K562 (cell line): ENCODE measurements around the gene RPL10A. TPM values are rescaled to one million over a fixed set of nuclear protein-coding genes. Genes with fewer than 3 reads are reported as not detected.

ENCODE experiments used
- ATAC-seq: fragments of 200-7000 bp; cut with Tn5 transposase; 3 replicates; pipeline ENCODE4 v1.9.1; 2020; ENCODE audit warnings: moderate library complexity
- BruUV-seq: library from RNA; stranded (reverse); fragments of 400-500 nt; replicated peaks from 2 replicates; lab custom pipeline; 2021; lab: Mats Ljungman, UMichigan
- CTCF ChIA-PET: fragments of 300-600 bp; formaldehyde crosslinking; extraction: SDS; loops from one replicate; lab custom pipeline; 2021; ENCODE audit warnings: low intra/inter-chr PET ratio; lab: Yijun Ruan, JAX
- POLR2A ChIA-PET: fragments of 300-600, 350-650 bp; sonication (Branson Sonifier 250); formaldehyde crosslinking; extraction: SDS; loops from one replicate; lab custom pipeline; 2021; ENCODE audit warnings: antibody characterized with exemption, inconsistent platforms; lab: Yijun Ruan, JAX
- DNase-seq, 4 experiments: peaks; one replicate each; pipeline versions ENCODE4 v3.0.0 to v3.0.0-alpha.2; 2011 to 2018; ENCODE audit warnings: low spot score in 3 of 4, mixed read lengths in 3 of 4; ENCODE audit errors: extremely low read depth in 1 of 4
- FAIRE-seq: peaks from 2 replicates; lab custom pipeline; 2011; peaks lifted over from hg19 to GRCh38; lab: Jason Lieb, UNC
- H2AFZ ChIP-seq: 2 replicates; pipeline ENCODE4 v1.6.0; 2011; ENCODE audit warnings: low read depth, low read length, control low read depth, inconsistent platforms
- H3K27ac ChIP-seq: fragments of 200-600 bp; 3 replicates; pipeline ENCODE4 v1.8.0; 2011; ENCODE audit warnings: low read depth, mild to moderate bottlenecking, control low read depth, inconsistent platforms, low read length, moderate library complexity, mixed read lengths; ENCODE audit errors: extremely low read depth
- H3K27me3 ChIP-seq, 2 experiments: fragments of 300-600 bp in 1 of 2; 2 replicates in 1 of 2; 3 replicates in 1 of 2; pipeline versions ENCODE4 v1.6.0 to v1.8.0; 2011; ENCODE audit warnings: inconsistent platforms in 2 of 2, low read length in 2 of 2, mild to moderate bottlenecking in 1 of 2, mixed read lengths in 1 of 2, moderate library complexity in 1 of 2; ENCODE audit not compliant: control insufficient read depth in 2 of 2, insufficient read depth in 2 of 2
- H3K36me3 ChIP-seq: fragments of 300-600 bp; 3 replicates; pipeline ENCODE4 v1.8.0; 2011; ENCODE audit warnings: mild to moderate bottlenecking, low read length, inconsistent platforms; ENCODE audit not compliant: control insufficient read depth, insufficient read depth
- H3K4me1 ChIP-seq, 2 experiments: fragments of 200-600 bp in 1 of 2; replicated peaks in 1 of 2; 2 replicates in 1 of 2; 3 replicates in 1 of 2; pipeline versions ENCODE4 v1.5.1 to v1.8.0; 2011; ENCODE audit warnings: inconsistent platforms in 2 of 2, low read length in 2 of 2, mild to moderate bottlenecking in 1 of 2, mixed read lengths in 1 of 2, moderate library complexity in 1 of 2; ENCODE audit not compliant: control insufficient read depth in 2 of 2, insufficient read depth in 2 of 2
- H3K4me2 ChIP-seq: 2 replicates; pipeline ENCODE4 v1.6.1; 2011; ENCODE audit warnings: low read length, control low read depth, inconsistent platforms, mixed read lengths; ENCODE audit not compliant: insufficient read depth
- H3K4me3 ChIP-seq: fragments of 200-600 bp; sonication (generic), shearing (Covaris generic); 2 replicates; pipeline ENCODE4 v1.5.1; 2016; ENCODE audit warnings: control low read depth, inconsistent platforms
- H3K79me2 ChIP-seq: fragments of 200-600 bp; 3 replicates; pipeline ENCODE4 v1.8.0; 2011; ENCODE audit warnings: low read length, inconsistent platforms; ENCODE audit not compliant: control insufficient read depth, insufficient read depth
- H3K9ac ChIP-seq, 2 experiments: 2 replicates each; pipeline versions ENCODE4 v1.6.0 to v1.6.1; 2011; ENCODE audit warnings: low read depth in 2 of 2, low read length in 2 of 2, control low read depth in 1 of 2, inconsistent platforms in 1 of 2, mild to moderate bottlenecking in 1 of 2, mixed read lengths in 1 of 2; ENCODE audit not compliant: insufficient read depth in 1 of 2
- H3K9me1 ChIP-seq: one replicate; pipeline ENCODE4 v1.6.0; 2011; ENCODE audit warnings: inconsistent platforms, mild to moderate bottlenecking, low read length, moderate library complexity; ENCODE audit not compliant: control insufficient read depth, insufficient read depth
- H3K9me3 ChIP-seq: replicated peaks from 2 replicates; pipeline ENCODE4 v1.5.1; 2011; ENCODE audit warnings: low read depth, low read length, inconsistent platforms; ENCODE audit not compliant: control insufficient read depth, insufficient read depth
- H4K20me1 ChIP-seq: replicated peaks from 2 replicates; pipeline ENCODE4 v1.6.1; 2011; ENCODE audit warnings: low read length, inconsistent platforms, mixed read lengths; ENCODE audit not compliant: control insufficient read depth, insufficient read depth
- ADNP ChIP-seq: fragments of 200-800 bp; sonication (Bioruptor generic); IDR thresholded peaks from 2 replicates; pipeline ENCODE4 v1.6.1; 2016; ENCODE audit warnings: missing genetic modification characterization, missing compliant biosample characterization
- BCOR ChIP-seq: fragments of 450-650 bp; IDR thresholded peaks from 2 replicates; pipeline ENCODE4 v1.6.1; 2016
- CBX1 ChIP-seq: sonication (generic); IDR thresholded peaks from 2 replicates; pipeline ENCODE4 v1.6.1; 2016; ENCODE audit warnings: antibody characterized with exemption, low read depth, mild to moderate bottlenecking
- ELF1 ChIP-seq: fragments of 200-800 bp; sonication (Bioruptor generic); IDR thresholded peaks from 2 replicates; pipeline ENCODE4 v1.6.1; 2016; ENCODE audit warnings: missing genetic modification characterization, missing compliant biosample characterization
- HDAC2 ChIP-seq: fragments of 450-650 bp; IDR thresholded peaks from 2 replicates; pipeline ENCODE4 v1.6.1; 2016; ENCODE audit warnings: mild to moderate bottlenecking
- KDM1A ChIP-seq, 2 experiments: fragments of 450-650 bp; IDR thresholded peaks; 2 replicates each; pipeline ENCODE4 v1.6.1; 2016; ENCODE audit warnings: mild to moderate bottlenecking in 2 of 2
- NELFE ChIP-seq: IDR thresholded peaks from 2 replicates; pipeline ENCODE4 v1.6.1; 2011; ENCODE audit warnings: mild to moderate bottlenecking; ENCODE audit not compliant: insufficient read depth, insufficient read length
- RBM25 ChIP-seq: fragments of 200-400 bp; formaldehyde crosslinking; IDR thresholded peaks from 2 replicates; pipeline ENCODE4 v1.6.1; 2018; ENCODE audit warnings: low read length, low read depth, moderate library complexity; ENCODE audit not compliant: severe bottlenecking
- RCOR1 ChIP-seq, 2 experiments: IDR thresholded peaks; 2 replicates each; pipeline ENCODE4 v1.6.1; 2012; ENCODE audit warnings: low read depth in 2 of 2, low read length in 2 of 2, borderline replicate concordance in 1 of 2, improper control_type of control experiment in 1 of 2
- SMARCA5 ChIP-seq: fragments of 450-650 bp; IDR thresholded peaks from 2 replicates; pipeline ENCODE4 v1.6.1; 2016
- U2AF1 ChIP-seq: fragments of 200-400 bp; formaldehyde crosslinking; optimal IDR thresholded peaks from 2 replicates; pipeline ENCODE3; 2017; ENCODE audit warnings: mild to moderate bottlenecking, low read depth, low read length, moderate library complexity
- WHSC1 ChIP-seq: IDR thresholded peaks from one replicate; pipeline ENCODE4 v1.6.1; 2012; ENCODE audit warnings: low read length, control low read depth, inconsistent platforms
- ZFP36 ChIP-seq: fragments of 150-350 bp; IDR thresholded peaks from 2 replicates; pipeline ENCODE4 v1.6.1; 2018; ENCODE audit warnings: low read length, low read depth; ENCODE audit not compliant: partially characterized antibody
- ZKSCAN1 ChIP-seq: fragments of 150-350 bp; IDR thresholded peaks from 2 replicates; pipeline ENCODE4 v1.6.1; 2016; ENCODE audit warnings: low read depth, low read length
- ZKSCAN3 ChIP-seq: fragments of 250-450 bp; sonication (Bioruptor Pico); IDR thresholded peaks from 2 replicates; pipeline ENCODE4 v1.4.0; 2020
- ZNF121 ChIP-seq: sonication (generic); formaldehyde crosslinking; conservative IDR thresholded peaks from 2 replicates; pipeline ENCODE4 v1.8.0; 2022; ENCODE audit warnings: missing genetic modification reagents
- ZNF77 ChIP-seq: fragments of 250-450 bp; sonication (Bioruptor Pico); IDR thresholded peaks from 2 replicates; pipeline ENCODE4 v1.5.0; 2020
- WGBS: fragments of 100-300 bp; shearing (Covaris generic); methylation state at CpG from one replicate; pipeline ENCODE4 v1.1.6; 2016; ENCODE audit warnings: low coverage, mixed read lengths; ENCODE audit not compliant: insufficient coverage; ENCODE audit errors: missing lambda C conversion rate; 5-methylcytosine and 5-hydroxymethylcytosine counted together
- in situ Hi-C: fragments of 300-500 bp; cut with MboI; formaldehyde crosslinking; loops from 4 replicates; pipeline ENCODE4 v1.15.0; 2018; ENCODE audit warnings: inconsistent platforms, mixed read lengths
- intact Hi-C: fragments of 100-400 bp; cut with micrococcal nuclease; formaldehyde crosslinking; loops from 2 replicates; pipeline ENCODE4 v1.14.2; 2022
- polyA plus RNA-seq, 8 experiments: library from polyadenylated mRNA; depleted of rRNA in 4 of 8; stranded (reverse) in 5 of 8; unstranded in 3 of 8; fragments of >200 nt; fragmentation: Nextera tagmentation in 2 of 8; fragmentation: Illumina TruSeq in 1 of 8; extraction: Ambion mirVana in 2 of 8; extraction: Trizol in 1 of 8; gene quantifications; 2 replicates each; pipeline versions ENCODE4 v1.2.1 to v1.2.3, GENCODE V29; 2011 to 2014; ENCODE audit warnings: inconsistent platforms in 1 of 8, missing spikeins in 1 of 8
- total RNA-seq, 7 experiments: library from RNA; depleted of rRNA in 6 of 7; stranded (reverse); fragments of >200 nt in 6 of 7; fragmentation: Illumina TruSeq in 2 of 7; extraction: Trizol in 2 of 7; gene quantifications; 2 replicates each; pipeline versions ENCODE4 v1.2.1 to v1.2.3, GENCODE V29; 2011 to 2021; ENCODE audit warnings: low replicate concordance in 1 of 7
- TF ChIP-seq, protein P1 (sequence below): fragments of 450-650 bp; IDR thresholded peaks from 2 replicates; pipeline ENCODE4 v1.6.1; 2018; ENCODE audit warnings: mild to moderate bottlenecking, low read depth; ENCODE audit not compliant: partially characterized antibody
- TF ChIP-seq, protein P2 (sequence below): fragments of 200-400 bp; formaldehyde crosslinking; IDR thresholded peaks from 2 replicates; pipeline ENCODE4 v1.6.1; 2017; ENCODE audit warnings: mild to moderate bottlenecking, low read depth, low read length, moderate library complexity

The RPL10A gene
- total and polyA plus RNA-seq, 9 of the 15 experiments (the other 6 are each of a cell fraction or from before 2014, with no cell fraction given) = 1,589 to 3,237 (median 2,116) TPM

DNA sequence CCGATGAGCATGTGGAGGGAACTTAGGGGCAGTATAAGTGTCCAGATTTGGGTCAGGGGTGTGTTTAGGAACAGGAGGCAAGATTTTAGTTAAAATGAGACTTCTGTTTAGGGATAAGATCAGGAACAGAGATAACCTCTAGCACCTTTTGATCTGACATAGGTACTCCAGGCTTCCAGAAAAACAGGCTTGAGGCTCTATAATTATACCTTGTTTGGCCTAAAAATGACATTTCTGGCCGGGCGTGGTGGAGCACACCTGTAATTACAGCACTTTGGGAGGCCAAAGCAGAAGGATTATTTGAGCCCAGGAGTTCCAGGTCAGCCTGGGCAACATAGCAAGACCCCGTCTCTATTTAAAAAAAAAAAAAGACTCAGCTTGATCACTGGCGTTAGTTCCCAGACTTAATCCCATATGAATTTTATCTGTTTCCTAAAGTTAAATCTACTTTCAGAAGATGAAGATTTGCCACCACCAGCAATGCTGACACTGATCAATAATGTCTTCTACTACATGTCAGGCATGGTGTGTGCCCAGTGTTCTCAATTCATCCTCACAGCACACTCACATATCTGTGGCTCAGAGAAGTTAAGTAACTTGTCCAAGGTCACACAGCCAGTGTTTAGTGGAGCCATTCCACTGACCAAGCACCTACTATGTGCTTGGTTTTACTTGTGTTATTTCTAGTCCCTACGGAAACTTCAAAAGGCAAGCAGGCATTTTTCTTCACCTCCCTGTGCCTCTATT is 50.5 kb downstream of the RPL10A start:
- ChIA-PET POLR2A (interaction anchor here (2.2 kb wide), 1 partner anchor 218 kb away, joined by 6 read pairs; the partner anchor contains the start of gene ARMC12), CTCF (interaction anchor here (0.7 kb wide), 1 partner anchor 220 kb away, joined by 4 read pairs; no protein-coding TSS in a partner anchor)
- Histone ChIP-seq H2AFZ (no peak overlapping the region), H3K4me1 (peaks cover 0 to 3% of the 10 kb centered on the region in 2 experiments; a peak in 2 of 5 replicates), H4K20me1 (no peaks in the 10 kb centered on the region), H3K9me1 (no peaks in the 10 kb centered on the region), H3K27ac (no peak overlapping the region), H3K4me3 (no peak overlapping the region), H3K9me3 (no peaks in the 10 kb centered on the region), H3K79me2 (no peaks in the 10 kb centered on the region), H3K27me3 (peaks cover 16 to 30% of the 10 kb centered on the region in 2 experiments), H3K4me2 (no peak overlapping the region), H3K36me3 (no peaks in the 10 kb centered on the region), H3K9ac (no peak overlapping the region)
- intact Hi-C loops (no loop called here), in situ Hi-C loops (no loop called here)
- no peak for DNase-seq
- BruUV-seq = no TSS peak
- no peak for ATAC-seq
- 23% methylated on average over 6 of the region's 6 CpGs for WGBS
- TF ChIP-seq ZNF77 (CRISPR knock-in tag) (no peak), U2AF1 (no peak), ZKSCAN3 (CRISPR knock-in tag) (no peak), RCOR1 (IDR thresholded peaks at IDR 0.05; ENCODE audit: borderline replicate concordance in 1 of 2, low read depth in 2 of 2, low read length in 2 of 2) (peak in 1 of 2 experiments; percentile 56; a peak in 1 of 4 replicates), ZKSCAN1 (peak; percentile 89), RBM25 (peak; percentile 90), CBX1 (peak; percentile 55; the same call in 1 of the 2 replicates), SMARCA5 (peak; percentile 70; the same call in 1 of the 2 replicates), KDM1A (IDR thresholded peaks at IDR 0.05) (peak; percentile 57 to 84; a peak in 3 of 4 replicates), NELFE (no peak), ZFP36 (peak; percentile 71), HDAC2 (peak; percentile 63; the same call in 1 of the 2 replicates), WHSC1 (no peak), ADNP (tag) (peak; percentile 64), ELF1 (tag) (no peak), BCOR (peak; percentile 94), ZNF121 (CRISPR knock-in tag) (peak; percentile 76)
- TF ChIP-seq, protein P1, sequence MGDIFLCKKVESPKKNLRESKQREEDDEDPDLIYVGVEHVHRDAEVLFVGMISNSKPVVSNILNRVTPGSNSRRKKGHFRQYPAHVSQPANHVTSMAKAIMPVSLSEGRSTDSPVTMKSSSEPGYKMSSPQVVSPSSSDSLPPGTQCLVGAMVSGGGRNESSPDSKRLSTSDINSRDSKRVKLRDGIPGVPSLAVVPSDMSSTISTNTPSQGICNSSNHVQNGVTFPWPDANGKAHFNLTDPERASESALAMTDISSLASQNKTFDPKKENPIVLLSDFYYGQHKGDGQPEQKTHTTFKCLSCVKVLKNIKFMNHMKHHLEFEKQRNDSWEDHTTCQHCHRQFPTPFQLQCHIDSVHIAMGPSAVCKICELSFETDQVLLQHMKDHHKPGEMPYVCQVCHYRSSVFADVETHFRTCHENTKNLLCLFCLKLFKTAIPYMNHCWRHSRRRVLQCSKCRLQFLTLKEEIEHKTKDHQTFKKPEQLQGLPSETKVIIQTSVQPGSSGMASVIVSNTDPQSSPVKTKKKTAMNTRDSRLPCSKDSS = no peak
- TF ChIP-seq, protein P2, sequence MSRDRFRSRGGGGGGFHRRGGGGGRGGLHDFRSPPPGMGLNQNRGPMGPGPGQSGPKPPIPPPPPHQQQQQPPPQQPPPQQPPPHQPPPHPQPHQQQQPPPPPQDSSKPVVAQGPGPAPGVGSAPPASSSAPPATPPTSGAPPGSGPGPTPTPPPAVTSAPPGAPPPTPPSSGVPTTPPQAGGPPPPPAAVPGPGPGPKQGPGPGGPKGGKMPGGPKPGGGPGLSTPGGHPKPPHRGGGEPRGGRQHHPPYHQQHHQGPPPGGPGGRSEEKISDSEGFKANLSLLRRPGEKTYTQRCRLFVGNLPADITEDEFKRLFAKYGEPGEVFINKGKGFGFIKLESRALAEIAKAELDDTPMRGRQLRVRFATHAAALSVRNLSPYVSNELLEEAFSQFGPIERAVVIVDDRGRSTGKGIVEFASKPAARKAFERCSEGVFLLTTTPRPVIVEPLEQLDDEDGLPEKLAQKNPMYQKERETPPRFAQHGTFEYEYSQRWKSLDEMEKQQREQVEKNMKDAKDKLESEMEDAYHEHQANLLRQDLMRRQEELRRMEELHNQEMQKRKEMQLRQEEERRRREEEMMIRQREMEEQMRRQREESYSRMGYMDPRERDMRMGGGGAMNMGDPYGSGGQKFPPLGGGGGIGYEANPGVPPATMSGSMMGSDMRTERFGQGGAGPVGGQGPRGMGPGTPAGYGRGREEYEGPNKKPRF = no peak
- FAIRE-seq = peak; percentile 55
